ENCODE measurements around the gene ENPEP. TPM values are rescaled to one million over a fixed set of nuclear protein-coding genes. Genes with fewer than 3 reads are reported as not detected.

The ENPEP gene
- total and polyA plus RNA-seq, 2 experiments from 2014 or later = 3.7 to 8.7 TPM

DNA sequence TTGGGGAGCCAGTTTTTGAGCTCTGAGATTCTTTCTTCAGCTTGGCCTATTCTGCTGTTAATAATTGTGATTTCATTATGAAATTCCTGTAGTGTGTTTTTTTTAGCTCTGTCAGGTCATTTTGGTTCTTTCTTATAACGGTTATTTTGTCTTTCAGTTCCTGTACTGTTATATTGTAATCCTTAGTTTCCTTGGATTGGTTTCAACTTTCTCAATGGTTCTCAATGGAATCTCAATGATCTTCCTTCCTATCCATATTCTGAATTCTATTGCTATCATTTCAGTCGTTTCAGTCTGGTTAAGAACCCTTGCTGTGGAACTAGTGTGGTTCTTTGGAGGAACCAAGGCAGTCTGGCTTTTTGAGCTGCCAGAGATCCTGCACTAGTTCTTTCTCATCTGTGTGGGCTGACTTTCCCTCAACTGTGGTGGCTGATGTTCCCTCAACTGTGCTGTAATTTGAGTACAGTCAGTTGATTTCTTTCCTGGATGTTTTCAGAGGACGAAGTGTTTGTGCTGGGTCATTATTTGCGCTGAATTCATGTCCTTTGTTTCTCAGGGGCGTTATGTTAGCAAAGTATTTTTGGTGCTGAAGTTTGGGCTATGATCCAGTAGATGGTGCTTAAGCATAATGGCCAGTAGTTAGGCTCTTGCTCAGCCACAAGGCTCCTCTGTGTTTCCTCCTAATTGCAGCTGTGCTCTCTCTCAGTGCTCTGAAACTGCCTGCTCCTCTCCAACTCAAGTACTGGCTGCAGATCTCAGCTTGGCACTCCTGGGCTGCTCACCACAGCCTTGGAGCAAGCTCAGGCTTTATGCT is 27.5 kb downstream of the ENPEP start:
- no peak for DNase-seq (ENCODE audit: low spot score)
- no peaks in the 10 kb centered on the region for H3K9me2 ChIP-seq (replicated peaks; ENCODE audit: insufficient read depth)
- 64% methylated on average over 5 of the region's 5 CpGs for WGBS (ENCODE audit: low lambda C conversion rate, missing lambda C conversion rate)
- no peak overlapping the region for H3K27ac ChIP-seq
- H3K9me3 ChIP-seq (ENCODE audit: low read depth) = no peaks in the 10 kb centered on the region
- no peaks in the 10 kb centered on the region for H3K27me3 ChIP-seq
- TF ChIP-seq EZH2 (IDR thresholded peaks at IDR 0.05; ENCODE audit: borderline replicate concordance) = no peak
- TF ChIP-seq, protein P1, sequence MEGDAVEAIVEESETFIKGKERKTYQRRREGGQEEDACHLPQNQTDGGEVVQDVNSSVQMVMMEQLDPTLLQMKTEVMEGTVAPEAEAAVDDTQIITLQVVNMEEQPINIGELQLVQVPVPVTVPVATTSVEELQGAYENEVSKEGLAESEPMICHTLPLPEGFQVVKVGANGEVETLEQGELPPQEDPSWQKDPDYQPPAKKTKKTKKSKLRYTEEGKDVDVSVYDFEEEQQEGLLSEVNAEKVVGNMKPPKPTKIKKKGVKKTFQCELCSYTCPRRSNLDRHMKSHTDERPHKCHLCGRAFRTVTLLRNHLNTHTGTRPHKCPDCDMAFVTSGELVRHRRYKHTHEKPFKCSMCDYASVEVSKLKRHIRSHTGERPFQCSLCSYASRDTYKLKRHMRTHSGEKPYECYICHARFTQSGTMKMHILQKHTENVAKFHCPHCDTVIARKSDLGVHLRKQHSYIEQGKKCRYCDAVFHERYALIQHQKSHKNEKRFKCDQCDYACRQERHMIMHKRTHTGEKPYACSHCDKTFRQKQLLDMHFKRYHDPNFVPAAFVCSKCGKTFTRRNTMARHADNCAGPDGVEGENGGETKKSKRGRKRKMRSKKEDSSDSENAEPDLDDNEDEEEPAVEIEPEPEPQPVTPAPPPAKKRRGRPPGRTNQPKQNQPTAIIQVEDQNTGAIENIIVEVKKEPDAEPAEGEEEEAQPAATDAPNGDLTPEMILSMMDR (IDR thresholded peaks at IDR 0.05; ENCODE audit: poor library complexity) = no peak
- TF ChIP-seq EZH2phosphoT487 (IDR thresholded peaks at IDR 0.05; ENCODE audit: low read depth, severe bottlenecking, unreplicated experiment) = no peak
- no peak overlapping the region for H3K4me3 ChIP-seq
- H4K20me1 ChIP-seq (ENCODE audit: insufficient read depth, poor library complexity, severe bottlenecking) = no peaks in the 10 kb centered on the region
- H2AFZ ChIP-seq = no peak overlapping the region
- no peaks in the 10 kb centered on the region for H3K36me3 ChIP-seq (replicated peaks; ENCODE audit: insufficient read depth, low read depth)
- H3K4me1 ChIP-seq (ENCODE audit: insufficient read depth) = no peaks in the 10 kb centered on the region
- no peaks in the 10 kb centered on the region for H3K79me2 ChIP-seq
- H3K4me2 ChIP-seq = no peak overlapping the region

GRCh38 chr4:110504084-110504435 is 28.1 kb downstream of the ENPEP start:
- Histone ChIP-seq H2AFZ (no peak overlapping the region), H3K9me3 (ENCODE audit: low read depth) (no peaks in the 10 kb centered on the region), H3K27ac (no peak overlapping the region), H3K27me3 (no peaks in the 10 kb centered on the region), H3K36me3 (replicated peaks; ENCODE audit: insufficient read depth, low read depth) (no peaks in the 10 kb centered on the region), H3K4me3 (no peak overlapping the region), H3K9me2 (replicated peaks; ENCODE audit: insufficient read depth) (no peaks in the 10 kb centered on the region), H3K4me2 (no peak overlapping the region), H4K20me1 (ENCODE audit: insufficient read depth, poor library complexity, severe bottlenecking) (no peaks in the 10 kb centered on the region), H3K79me2 (no peaks in the 10 kb centered on the region), H3K4me1 (ENCODE audit: insufficient read depth) (no peaks in the 10 kb centered on the region)
- TF ChIP-seq, protein P1 (IDR thresholded peaks at IDR 0.05; ENCODE audit: poor library complexity) = no peak
- TF ChIP-seq EZH2phosphoT487 (IDR thresholded peaks at IDR 0.05; ENCODE audit: low read depth, severe bottlenecking, unreplicated experiment) = no peak
- TF ChIP-seq EZH2 (IDR thresholded peaks at IDR 0.05; ENCODE audit: borderline replicate concordance) = no peak
- no peak for DNase-seq (ENCODE audit: low spot score)
- 96% methylated on average over 2 of the region's 2 CpGs for WGBS (ENCODE audit: low lambda C conversion rate, missing lambda C conversion rate)

- no peak for DNase-seq (ENCODE audit: low spot score)
- H3K36me3 ChIP-seq (replicated peaks; ENCODE audit: insufficient read depth, low read depth) = no peaks in the 10 kb centered on the region
- TF ChIP-seq, protein P1 (IDR thresholded peaks at IDR 0.05; ENCODE audit: poor library complexity) = no peak
- TF ChIP-seq EZH2phosphoT487 (IDR thresholded peaks at IDR 0.05; ENCODE audit: low read depth, severe bottlenecking, unreplicated experiment) = no peak
- no peak for TF ChIP-seq EZH2 (IDR thresholded peaks at IDR 0.05; ENCODE audit: borderline replicate concordance)
- no peaks in the 10 kb centered on the region for H4K20me1 ChIP-seq (ENCODE audit: insufficient read depth, poor library complexity, severe bottlenecking)
- no peaks in the 10 kb centered on the region for H3K79me2 ChIP-seq
- H3K27me3 ChIP-seq = no peaks in the 10 kb centered on the region
- WGBS (ENCODE audit: low lambda C conversion rate, missing lambda C conversion rate) = 94% methylated on average over 2 of the region's 2 CpGs
- no peak overlapping the region for H3K4me3 ChIP-seq
- H3K9me2 ChIP-seq (replicated peaks; ENCODE audit: insufficient read depth) = no peaks in the 10 kb centered on the region
- no peak overlapping the region for H3K4me2 ChIP-seq
- H3K9me3 ChIP-seq (ENCODE audit: low read depth) = no peaks in the 10 kb centered on the region
- no peak overlapping the region for H3K27ac ChIP-seq
- no peak overlapping the region for H2AFZ ChIP-seq
- no peaks in the 10 kb centered on the region for H3K4me1 ChIP-seq (ENCODE audit: insufficient read depth)
Measured at GRCh38 chr4:110505440-110505839, 29.5 kb downstream of the ENPEP start.

All from hepatocyte (in vitro differentiated cells).